Motor neuron (in vitro differentiated cells): ENCODE results near the gene KCNH3. TPM values are rescaled to one million over a fixed set of nuclear protein-coding genes. Genes with fewer than 3 reads are reported as not detected.
"Not testable (repeated sequence)": the region's sequence is repeated elsewhere in the genome, so short reads cannot be mapped to it uniquely, and the experiment has no call there.

Source experiments
- ATAC-seq, 8 experiments: fragments of 200-7000 bp; cut with Tn5 transposase; replicated peaks in 6 of 8; 2 replicates each; pipeline ENCODE4 v1.8.0; 2021; ENCODE audit warnings: mild to moderate bottlenecking in 8 of 8, moderate library complexity in 8 of 8
- H3K27ac ChIP-seq, 2 donors: fragments of 250-450 bp; sonication (Bioruptor Pico); 2 replicates each; pipeline ENCODE4 v1.9.0; 2021; ENCODE audit warnings: antibody characterized with exemption in 2 of 2, mild to moderate bottlenecking in 2 of 2, moderate library complexity in 1 of 2
- H3K4me1 ChIP-seq, 2 donors: fragments of 250-450 bp; sonication (Bioruptor Pico); replicated peaks in 1 of 2; 2 replicates each; pipeline ENCODE4 v1.6.1; 2021; ENCODE audit warnings: antibody characterized with exemption in 2 of 2, mild to moderate bottlenecking in 2 of 2, moderate library complexity in 1 of 2
- H3K4me3 ChIP-seq, 5 donors: fragments of 250-450 bp; sonication (Bioruptor Pico); 2 replicates each; pipeline ENCODE4 v1.9.0; 2021; ENCODE audit warnings: antibody characterized with exemption in 5 of 5, mild to moderate bottlenecking in 5 of 5, moderate library complexity in 4 of 5
- WGBS, 10 experiments: fragments of 450-650 bp; shearing (Covaris generic); methylation state at CpG; one replicate each; pipeline ENCODE4 v1.0.0; 2022; 5-methylcytosine and 5-hydroxymethylcytosine counted together
- in situ Hi-C, 9 experiments: fragments of 400-800 bp; cut with MboI; loops; one replicate each; pipeline ENCODE4 v1.15.0; 2021; ENCODE audit warnings: low sequenced_read_pairs in 9 of 9, low pct_unique_long_range_greater_than_20kb in 2 of 9; ENCODE audit not compliant: unreplicated experiment in 9 of 9
- total RNA-seq, 8 experiments: library from RNA; unstranded; fragments of 300-600 nt; gene quantifications; 2 replicates each; pipeline versions ENCODE4 v1.2.3 to v1.2.4, GENCODE V29; 2022

The KCNH3 gene
- total RNA-seq, 8 experiments from 2014 or later: 0.10 to 1.6 (median 1.0) TPM

GRCh38 chr12:49588281-49588680 is 49.5 kb downstream of the KCNH3 start:
- Histone ChIP-seq H3K4me1 (no peaks in the 10 kb centered on the region), H3K4me3 (no peak overlapping the region), H3K27ac (no peak overlapping the region)
- WGBS, 10 experiments: 63 to 92% (median 85%) methylated on average over 1 to 4 of the region's 7 CpGs; no CpG with 5 or more reads in 7 of the 10 experiments
- no peak for ATAC-seq
- in situ Hi-C loops: no loop called here

- Histone ChIP-seq H3K27ac (no peak overlapping the region), H3K4me1 (no peaks in the 10 kb centered on the region), H3K4me3 (no peak overlapping the region)
- WGBS, 10 experiments: 60 to 100% (median 83%) methylated on average over 1 to 3 of the region's 4 CpGs; no CpG with 5 or more reads in 5 of the 10 experiments
- ATAC-seq: peak in 2 of 8 experiments; percentile 32 to 51
- in situ Hi-C loops: no loop called here
Observed at GRCh38 chr12:49588721-49589516, 50.1 kb downstream of the KCNH3 start.

DNA sequence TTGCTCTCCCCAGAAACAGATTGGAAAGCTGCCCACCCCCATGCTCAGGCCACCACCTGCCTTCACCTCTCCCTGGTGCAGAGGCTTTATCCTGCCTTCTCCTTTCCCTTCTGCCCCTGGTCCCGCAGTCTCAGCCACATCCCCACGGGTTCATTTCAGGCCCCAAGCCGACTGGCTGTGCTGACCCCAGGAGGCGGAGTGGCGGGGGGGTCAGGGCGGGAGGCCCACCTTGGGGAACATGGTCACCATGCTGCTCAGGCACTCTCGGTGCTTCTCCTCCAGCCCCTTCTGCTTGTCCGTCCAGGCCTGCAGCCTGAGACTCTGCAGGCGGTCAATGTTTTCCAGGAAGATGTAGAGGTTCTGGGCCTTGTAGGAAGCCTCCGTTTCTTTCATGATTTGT is 59.7 kb downstream of the KCNH3 start:
- Histone ChIP-seq H3K4me1 (no peaks in the 10 kb centered on the region), H3K4me3 (no peak overlapping the region), H3K27ac (no peak overlapping the region)
- WGBS, 10 experiments: 60 to 88% (median 78%) methylated on average over 1 to 6 of the region's 10 CpGs; no CpG with 5 or more reads in 5 of the 10 experiments
- no peak for ATAC-seq
- in situ Hi-C loops: no loop called here

GRCh38 chr12:49599961-49600360 is 61.1 kb downstream of the KCNH3 start:
- no peak overlapping the region for H3K27ac ChIP-seq
- no peaks in the 10 kb centered on the region for H3K4me1 ChIP-seq
- no peak for ATAC-seq
- 60 to 100% (median 96%) methylated on average over 1 to 5 of the region's 8 CpGs; no CpG with 5 or more reads in 5 of the 10 experiments for WGBS, 10 experiments
- in situ Hi-C loops: no loop called here
- no peak overlapping the region for H3K4me3 ChIP-seq

DNA sequence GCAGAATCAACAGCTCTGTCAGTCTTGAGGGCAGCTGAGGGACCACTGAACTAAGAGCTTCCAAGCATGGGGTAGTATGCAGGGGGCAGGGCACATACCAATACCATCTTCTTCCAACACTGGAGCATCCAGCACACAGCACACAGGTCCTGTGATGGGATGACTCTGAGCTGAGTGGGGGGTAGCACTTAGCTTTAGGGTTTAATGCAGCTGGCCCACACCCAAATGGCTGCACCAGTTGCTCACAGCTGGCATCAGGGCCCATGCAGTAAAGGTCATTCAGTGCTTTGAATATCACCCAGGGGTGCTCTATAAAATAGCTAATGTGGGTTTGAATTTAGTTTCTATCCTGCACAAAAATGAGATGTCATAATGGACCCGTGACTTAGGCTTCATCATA is 64.9 kb downstream of the KCNH3 start:
- no peaks in the 10 kb centered on the region for H3K4me1 ChIP-seq
- in situ Hi-C loops: no loop called here
- 86 to 100% (median 100%) methylated on average over 1 of the region's 1 CpG; no CpG with 5 or more reads in 6 of the 10 experiments for WGBS, 10 experiments
- H3K4me3 ChIP-seq: no peak overlapping the region
- ATAC-seq: no peak
- no peak overlapping the region for H3K27ac ChIP-seq

- 44 to 66% (median 60%) methylated on average over 1 to 5 of the region's 5 CpGs; no CpG with 5 or more reads in 7 of the 10 experiments for WGBS, 10 experiments
- ATAC-seq: no peak
- Histone ChIP-seq H3K4me1 (no peaks in the 10 kb centered on the region), H3K4me3 (no peak overlapping the region), H3K27ac (no peak overlapping the region)
- in situ Hi-C loops: no loop called here
Observed at GRCh38 chr12:49604856-49605255, 66.0 kb downstream of the KCNH3 start.

GRCh38 chr12:49605539-49605938 is 66.7 kb downstream of the KCNH3 start, which contains the start of gene FAM186B:
Gene FAM186B, minus strand, starts transcription at chr12:49605639. Its CDS starts 162 bp downstream, at chr12:49605477.
- in situ Hi-C loops, ATAC-seq, H3K4me1 ChIP-seq, H3K27ac ChIP-seq, H3K4me3 ChIP-seq: not testable (repeated sequence)
- WGBS, 10 experiments: 79 to 100% (median 90%) methylated on average over 1 to 3 of the region's 4 CpGs; no CpG with 5 or more reads in 2 of the 10 experiments

Other genes starting within 250 kb of the KCNH3 start
- gene PRPH, start 243.9 kb upstream of the KCNH3 start, total RNA-seq: 10 to 100 TPM in 2 of 8 experiments, 1 to 10 TPM in 4, under 1 TPM in 1, not detected in 1; 0.41 to 29.5 (median 5.4) TPM
- 10 to 100 TPM in 3 of 8 experiments, 1 to 10 TPM in 3, under 1 TPM in 2; 0.61 to 43.1 (median 2.8) TPM for gene TROAP, start 215.8 kb upstream of the KCNH3 start, total RNA-seq
- 10 to 100 TPM in 2 of 8 experiments, 1 to 10 TPM in 4, under 1 TPM in 1, not detected in 1; 0.15 to 25.4 (median 7.5) TPM for gene C1QL4, start 201.8 kb upstream of the KCNH3 start, total RNA-seq
- gene DNAJC22, start 192.1 kb upstream of the KCNH3 start, total RNA-seq: 10 to 100 TPM in 1 of 8 experiments, 1 to 10 TPM in 6, under 1 TPM in 1; 0.92 to 11.8 (median 1.9) TPM
- gene SPATS2, start 171.6 kb upstream of the KCNH3 start, total RNA-seq: 10 to 100 TPM; 14.9 to 39.9 (median 25.8) TPM
- gene MCRS1, start 29.1 kb downstream of the KCNH3 start, total RNA-seq: 10 to 100 TPM; 30.4 to 72.3 (median 47.0) TPM
- 1 to 10 TPM in 4 of 8 experiments, under 1 TPM in 4; 0.65 to 5.3 (median 1.1) TPM for gene FAM186B, start 66.6 kb downstream of the KCNH3 start, total RNA-seq
- gene PRPF40B, start 84.5 kb downstream of the KCNH3 start, total RNA-seq: 10 to 100 TPM in 6 of 8 experiments, 1 to 10 TPM in 2; 8.0 to 27.5 (median 20.1) TPM
- gene FMNL3, start 168.4 kb downstream of the KCNH3 start, total RNA-seq: 1 to 10 TPM; 3.1 to 9.0 (median 5.1) TPM
- gene TMBIM6, start 202.5 kb downstream of the KCNH3 start, total RNA-seq: 100 to 1,000 TPM; 205 to 533 (median 229) TPM